Brain microvascular endothelial cell (primary cell): Measurements from ENCODE around the gene XRCC5.

Experiments used
- DNase-seq: peaks from one replicate; pipeline ENCODE4 v3.0.0-alpha.2; 2020
- H3K27ac ChIP-seq: fragments of 250-450 bp; sonication (Bioruptor Pico); 2 replicates; pipeline ENCODE4 v1.5.1; 2020; ENCODE audit warnings: mild to moderate bottlenecking, moderate library complexity
- H3K27me3 ChIP-seq: fragments of 250-450 bp; sonication (Bioruptor Pico); replicated peaks from 2 replicates; pipeline ENCODE4 v1.5.1; 2020; ENCODE audit warnings: mild to moderate bottlenecking
- H3K36me3 ChIP-seq: fragments of 250-450 bp; sonication (Bioruptor Pico); replicated peaks from 2 replicates; pipeline ENCODE4 v1.5.1; 2020; ENCODE audit warnings: mild to moderate bottlenecking
- H3K4me3 ChIP-seq: 2 replicates; pipeline ENCODE4 v1.5.1; 2011; ENCODE audit warnings: low read depth, mild to moderate bottlenecking, control low read depth, low read length, moderate library complexity
- in situ Hi-C: cut with HindIII; loops from 2 replicates; pipeline ENCODE4 v1.10.0; 2017; ENCODE audit warnings: low sequenced_read_pairs, low pct_ligation_motif_present
- TF ChIP-seq, protein P1 (sequence below): IDR thresholded peaks from 2 replicates; pipeline ENCODE4 v1.5.1; 2011; ENCODE audit warnings: low read depth, mild to moderate bottlenecking, moderate library complexity, low read length, control low read depth, inconsistent platforms; ENCODE audit errors: missing control alignments

The XRCC5 gene

DNA sequence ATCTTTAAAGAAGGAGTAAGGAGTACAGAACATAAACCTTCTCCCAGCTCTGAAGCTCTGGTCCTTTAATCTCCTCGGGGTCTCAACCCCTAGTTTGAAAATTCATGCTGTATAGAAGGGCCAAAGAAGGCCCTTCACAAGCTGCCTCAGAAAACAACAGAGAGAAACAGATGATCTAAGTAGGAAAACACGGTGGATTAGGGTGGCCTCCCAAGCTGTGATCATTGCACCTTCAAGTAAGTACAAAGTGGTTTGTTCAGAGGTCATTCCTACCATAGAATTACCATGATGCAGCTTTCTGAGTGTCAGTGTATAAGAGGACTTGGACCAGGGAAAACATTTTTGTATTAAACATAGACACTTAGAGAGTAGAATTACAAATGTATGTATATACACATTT, 16.5 kb upstream of the XRCC5 start:
- Histone ChIP-seq H3K27ac (no peak overlapping the region), H3K4me3 (no peak overlapping the region), H3K36me3 (no peaks in the 10 kb centered on the region), H3K27me3 (no peaks in the 10 kb centered on the region)
- no peak for DNase-seq
- in situ Hi-C loops, result no loop called here
- TF ChIP-seq, protein P1, sequence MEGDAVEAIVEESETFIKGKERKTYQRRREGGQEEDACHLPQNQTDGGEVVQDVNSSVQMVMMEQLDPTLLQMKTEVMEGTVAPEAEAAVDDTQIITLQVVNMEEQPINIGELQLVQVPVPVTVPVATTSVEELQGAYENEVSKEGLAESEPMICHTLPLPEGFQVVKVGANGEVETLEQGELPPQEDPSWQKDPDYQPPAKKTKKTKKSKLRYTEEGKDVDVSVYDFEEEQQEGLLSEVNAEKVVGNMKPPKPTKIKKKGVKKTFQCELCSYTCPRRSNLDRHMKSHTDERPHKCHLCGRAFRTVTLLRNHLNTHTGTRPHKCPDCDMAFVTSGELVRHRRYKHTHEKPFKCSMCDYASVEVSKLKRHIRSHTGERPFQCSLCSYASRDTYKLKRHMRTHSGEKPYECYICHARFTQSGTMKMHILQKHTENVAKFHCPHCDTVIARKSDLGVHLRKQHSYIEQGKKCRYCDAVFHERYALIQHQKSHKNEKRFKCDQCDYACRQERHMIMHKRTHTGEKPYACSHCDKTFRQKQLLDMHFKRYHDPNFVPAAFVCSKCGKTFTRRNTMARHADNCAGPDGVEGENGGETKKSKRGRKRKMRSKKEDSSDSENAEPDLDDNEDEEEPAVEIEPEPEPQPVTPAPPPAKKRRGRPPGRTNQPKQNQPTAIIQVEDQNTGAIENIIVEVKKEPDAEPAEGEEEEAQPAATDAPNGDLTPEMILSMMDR, result no peak

DNA sequence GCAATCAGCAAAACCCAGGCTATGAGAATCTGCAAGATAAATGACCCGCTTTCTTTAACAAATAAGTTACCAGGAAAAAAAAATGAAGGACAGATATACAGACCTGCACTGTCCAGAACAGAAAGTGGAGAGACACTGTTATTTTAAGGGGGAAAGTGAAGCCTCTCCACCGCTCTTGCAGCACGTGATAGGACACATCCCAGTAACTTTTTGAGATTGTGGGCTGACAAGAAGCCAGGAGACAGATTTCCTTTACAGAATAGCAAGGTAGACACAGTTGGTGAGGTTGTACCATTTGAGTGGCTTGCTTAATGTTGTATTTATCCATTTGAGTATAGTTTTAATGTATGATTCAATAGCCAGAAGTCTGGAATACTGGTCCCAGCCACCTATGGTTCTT, 14.4 kb upstream of the XRCC5 start:
- DNase-seq, result no peak
- TF ChIP-seq, protein P1, result no peak
- H3K4me3 ChIP-seq, result no peak overlapping the region
- in situ Hi-C loops, result no loop called here
- H3K27me3 ChIP-seq, result no peaks in the 10 kb centered on the region
- H3K27ac ChIP-seq, result no peak overlapping the region
- no peaks in the 10 kb centered on the region for H3K36me3 ChIP-seq

DNA sequence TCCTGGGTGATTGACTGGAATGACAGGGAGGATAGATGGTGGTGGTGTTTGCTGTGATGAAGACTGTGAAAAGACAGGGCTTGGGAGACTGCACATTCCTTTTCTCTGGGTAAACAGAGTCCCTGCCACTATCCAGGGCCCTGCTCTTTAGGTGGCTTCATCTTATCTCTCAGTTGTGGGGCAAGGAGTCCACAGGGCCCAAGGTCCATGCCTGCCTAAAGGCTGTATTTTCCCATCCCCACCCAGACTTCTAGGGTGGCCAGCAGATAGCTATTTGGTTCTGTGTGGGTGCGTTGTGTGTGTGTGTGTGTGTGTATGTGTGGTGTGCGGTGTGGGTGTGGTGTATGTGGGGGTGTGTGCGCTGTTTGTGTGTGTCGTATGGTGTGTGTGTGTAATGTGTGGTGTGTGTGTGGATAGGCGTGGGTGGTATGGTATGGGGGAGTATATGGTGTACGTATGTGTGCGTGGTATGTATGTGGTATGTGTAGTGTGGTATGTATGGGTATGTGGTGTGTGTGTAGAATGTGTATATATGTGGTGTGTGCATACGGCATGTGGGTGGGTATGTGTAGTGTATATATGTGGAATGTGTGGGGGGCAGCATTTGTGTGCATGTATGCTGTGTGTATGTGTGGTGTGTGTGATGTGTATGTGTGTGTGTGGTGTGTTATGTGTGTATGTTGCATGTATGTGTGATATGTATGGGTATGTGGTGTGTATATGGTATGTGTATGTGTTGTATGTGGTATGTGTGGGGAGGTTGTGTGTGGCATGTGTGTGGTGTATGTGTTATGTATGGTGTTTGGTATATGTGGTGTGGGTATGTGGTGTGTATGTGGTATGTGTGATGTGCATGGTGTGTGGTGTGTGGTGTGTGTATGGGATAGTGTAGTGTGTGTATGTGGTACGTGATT, 10.5 kb upstream of the XRCC5 start:
- Histone ChIP-seq H3K27ac (no peak overlapping the region), H3K27me3 (no peaks in the 10 kb centered on the region), H3K4me3 (no peak overlapping the region), H3K36me3 (no peaks in the 10 kb centered on the region)
- DNase-seq, result no peak
- in situ Hi-C loops, result no loop called here
- TF ChIP-seq, protein P1, result no peak

GRCh38 chr2:216101109-216101508, 8.0 kb upstream of the XRCC5 start:
- no peaks in the 10 kb centered on the region for H3K36me3 ChIP-seq
- no peaks in the 10 kb centered on the region for H3K27me3 ChIP-seq
- H3K4me3 ChIP-seq, result no peak overlapping the region
- no peak for DNase-seq
- TF ChIP-seq, protein P1, result no peak
- in situ Hi-C loops, result no loop called here
- H3K27ac ChIP-seq, result no peak overlapping the region

GRCh38 chr2:216103213-216103612, 5.9 kb upstream of the XRCC5 start:
- TF ChIP-seq, protein P1, result no peak
- H3K4me3 ChIP-seq, result no peak overlapping the region
- no peaks in the 10 kb centered on the region for H3K36me3 ChIP-seq
- in situ Hi-C loops, result no loop called here
- H3K27ac ChIP-seq, result no peak overlapping the region
- DNase-seq, result no peak
- no peaks in the 10 kb centered on the region for H3K27me3 ChIP-seq

DNA sequence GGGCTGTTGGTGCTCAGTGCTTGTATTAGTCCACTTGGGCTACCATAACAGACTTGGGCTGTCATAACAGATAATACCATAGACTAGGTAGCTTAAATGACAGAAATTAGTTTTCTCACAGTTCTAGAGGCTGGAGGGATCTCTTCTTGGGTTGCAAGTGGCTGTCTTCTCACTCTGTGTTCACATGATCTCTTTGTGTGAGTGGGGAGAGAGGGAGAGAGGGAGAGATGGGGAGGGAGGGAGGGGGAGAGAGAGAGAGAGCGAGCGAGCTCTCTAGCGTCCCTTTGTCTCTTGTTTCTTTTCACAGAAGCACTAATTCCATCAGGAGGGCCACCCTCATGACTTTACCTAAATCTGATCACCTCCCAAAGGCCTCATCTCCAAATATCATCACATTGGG, 4.5 kb upstream of the XRCC5 start:
- Histone ChIP-seq H3K4me3 (no peak overlapping the region), H3K27me3 (no peaks in the 10 kb centered on the region), H3K27ac (no peak overlapping the region), H3K36me3 (no peaks in the 10 kb centered on the region)
- no peak for DNase-seq
- in situ Hi-C loops, result no loop called here
- TF ChIP-seq, protein P1, result no peak
